IMR-90 (cell line): ENCODE measurements around the gene BMX.

Source experiments
- BHLHE40 ChIP-seq: fragments of 150-350 bp; IDR thresholded peaks from 2 replicates; pipeline ENCODE4 v1.6.1; 2016; ENCODE audit warnings: mild to moderate bottlenecking, low read depth, low read length
- CEBPB ChIP-seq: IDR thresholded peaks from 2 replicates; pipeline ENCODE4 v1.6.1; 2012; ENCODE audit warnings: low read depth, low read length, improper control_type of control experiment
- CHD1 ChIP-seq: IDR thresholded peaks from 2 replicates; pipeline ENCODE4 v1.6.1; 2012; ENCODE audit warnings: low read depth, low read length, improper control_type of control experiment
- MAZ ChIP-seq: IDR thresholded peaks from 2 replicates; pipeline ENCODE4 v1.6.1; 2012; ENCODE audit warnings: low read depth, mild to moderate bottlenecking, low read length, improper control_type of control experiment, moderate library complexity, borderline replicate concordance
- MXI1 ChIP-seq: IDR thresholded peaks from 2 replicates; pipeline ENCODE4 v1.6.1; 2012; ENCODE audit warnings: low read depth, mild to moderate bottlenecking, low read length, moderate library complexity, borderline replicate concordance
- POLR2A ChIP-seq: IDR thresholded peaks from 2 replicates; pipeline ENCODE4 v1.6.1; 2012; ENCODE audit warnings: mild to moderate bottlenecking, low read depth, low read length
- RFX5 ChIP-seq: IDR thresholded peaks from 2 replicates; pipeline ENCODE4 v1.8.0; 2012; ENCODE audit warnings: low read depth, mild to moderate bottlenecking, low read length, moderate library complexity
- SMC3 ChIP-seq: fragments of 150-350 bp; IDR thresholded peaks from 2 replicates; pipeline ENCODE4 v1.6.1; 2016; ENCODE audit warnings: low read depth, mild to moderate bottlenecking, antibody characterized with exemption, low read length, moderate library complexity
- TF ChIP-seq, protein P1 (sequence below): conservative IDR thresholded peaks from 2 replicates; pipeline ENCODE4 v1.5.1; 2012; ENCODE audit warnings: mild to moderate bottlenecking, low read depth, low read length, improper control_type of control experiment
- TF ChIP-seq, protein P2 (sequence below): fragments of 150-350 bp; IDR thresholded peaks from 2 replicates; pipeline ENCODE4 v1.6.1; 2017; ENCODE audit warnings: mild to moderate bottlenecking, antibody characterized with exemption, low read length, low read depth

DNA sequence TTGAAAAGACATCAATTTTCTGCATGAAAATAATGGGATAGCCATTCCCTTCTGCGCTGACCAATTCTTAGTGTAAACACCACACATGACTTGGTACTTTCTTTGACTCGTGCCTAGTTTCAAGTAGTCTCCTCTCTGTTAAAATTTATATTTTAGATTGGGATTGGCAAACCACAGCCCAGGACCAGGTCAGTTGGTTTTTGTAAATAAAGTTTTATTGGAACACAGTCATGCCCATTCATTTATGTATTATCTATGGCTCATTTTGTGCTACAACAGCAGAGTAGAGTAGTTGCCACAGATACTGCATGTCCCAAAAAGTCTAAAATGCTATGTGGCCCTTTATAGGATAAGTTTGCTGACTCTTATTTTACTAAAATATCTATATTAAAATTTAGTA, 46.7 kb downstream of the BMX start:
- TF ChIP-seq, protein P1, sequence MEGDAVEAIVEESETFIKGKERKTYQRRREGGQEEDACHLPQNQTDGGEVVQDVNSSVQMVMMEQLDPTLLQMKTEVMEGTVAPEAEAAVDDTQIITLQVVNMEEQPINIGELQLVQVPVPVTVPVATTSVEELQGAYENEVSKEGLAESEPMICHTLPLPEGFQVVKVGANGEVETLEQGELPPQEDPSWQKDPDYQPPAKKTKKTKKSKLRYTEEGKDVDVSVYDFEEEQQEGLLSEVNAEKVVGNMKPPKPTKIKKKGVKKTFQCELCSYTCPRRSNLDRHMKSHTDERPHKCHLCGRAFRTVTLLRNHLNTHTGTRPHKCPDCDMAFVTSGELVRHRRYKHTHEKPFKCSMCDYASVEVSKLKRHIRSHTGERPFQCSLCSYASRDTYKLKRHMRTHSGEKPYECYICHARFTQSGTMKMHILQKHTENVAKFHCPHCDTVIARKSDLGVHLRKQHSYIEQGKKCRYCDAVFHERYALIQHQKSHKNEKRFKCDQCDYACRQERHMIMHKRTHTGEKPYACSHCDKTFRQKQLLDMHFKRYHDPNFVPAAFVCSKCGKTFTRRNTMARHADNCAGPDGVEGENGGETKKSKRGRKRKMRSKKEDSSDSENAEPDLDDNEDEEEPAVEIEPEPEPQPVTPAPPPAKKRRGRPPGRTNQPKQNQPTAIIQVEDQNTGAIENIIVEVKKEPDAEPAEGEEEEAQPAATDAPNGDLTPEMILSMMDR: no peak
- no peak for TF ChIP-seq CEBPB
- TF ChIP-seq POLR2A: no peak
- TF ChIP-seq SMC3: no peak
- no peak for TF ChIP-seq BHLHE40
- no peak for TF ChIP-seq RFX5
- no peak for TF ChIP-seq MXI1
- TF ChIP-seq MAZ: no peak
- TF ChIP-seq, protein P2, sequence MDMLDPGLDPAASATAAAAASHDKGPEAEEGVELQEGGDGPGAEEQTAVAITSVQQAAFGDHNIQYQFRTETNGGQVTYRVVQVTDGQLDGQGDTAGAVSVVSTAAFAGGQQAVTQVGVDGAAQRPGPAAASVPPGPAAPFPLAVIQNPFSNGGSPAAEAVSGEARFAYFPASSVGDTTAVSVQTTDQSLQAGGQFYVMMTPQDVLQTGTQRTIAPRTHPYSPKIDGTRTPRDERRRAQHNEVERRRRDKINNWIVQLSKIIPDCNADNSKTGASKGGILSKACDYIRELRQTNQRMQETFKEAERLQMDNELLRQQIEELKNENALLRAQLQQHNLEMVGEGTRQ: no peak
- no peak for TF ChIP-seq CHD1
